CD14-positive monocyte (primary cell): ENCODE results near the gene PCED1B. TPM values are rescaled to one million over a fixed set of nuclear protein-coding genes. Genes with fewer than 3 reads are reported as not detected.
A peak's percentile ranks its signal among the peaks of the same experiment; 100 is the strongest.

Source experiments
- DNase-seq, 3 donors: peaks; one replicate each; pipeline ENCODE4 v3.0.0-alpha.2; 2011 to 2022
- H2AFZ ChIP-seq: 2 replicates; pipeline ENCODE4 v1.6.0; 2012; ENCODE audit warnings: mild to moderate bottlenecking, low read depth, low read length, inconsistent platforms; ENCODE audit not compliant: insufficient read depth, poor library complexity, severe bottlenecking
- H3K27ac ChIP-seq, 2 donors: 1 replicate in 1 of 2; 2 replicates in 1 of 2; pipeline ENCODE4 v1.5.1; 2012 to 2013; ENCODE audit warnings: low read length in 2 of 2, control low read depth in 1 of 2, inconsistent platforms in 1 of 2, low read depth in 1 of 2, mild to moderate bottlenecking in 1 of 2
- H3K27me3 ChIP-seq, 2 donors: one replicate each; pipeline versions ENCODE4 v1.6.0 to v1.6.1; 2011 to 2013; ENCODE audit warnings: low read length in 2 of 2; ENCODE audit not compliant: control insufficient read depth in 2 of 2, insufficient read depth in 2 of 2
- H3K36me3 ChIP-seq, 2 donors: replicated peaks in 1 of 2; 1 replicate in 1 of 2; 2 replicates in 1 of 2; pipeline versions ENCODE4 v1.5.1 to v1.6.1; 2012 to 2013; ENCODE audit warnings: low read length in 2 of 2, control low read depth in 1 of 2, inconsistent platforms in 1 of 2, mild to moderate bottlenecking in 1 of 2; ENCODE audit not compliant: insufficient read depth in 2 of 2, control insufficient read depth in 1 of 2
- H3K4me1 ChIP-seq, 2 donors: 1 replicate in 1 of 2; 2 replicates in 1 of 2; pipeline versions ENCODE4 v1.5.1 to v1.6.1; 2012 to 2013; ENCODE audit warnings: low read length in 2 of 2, control low read depth in 1 of 2, inconsistent platforms in 1 of 2, mild to moderate bottlenecking in 1 of 2, moderate library complexity in 1 of 2; ENCODE audit not compliant: insufficient read depth in 2 of 2, control insufficient read depth in 1 of 2
- H3K4me2 ChIP-seq: replicated peaks from 2 replicates; pipeline ENCODE3; 2012; ENCODE audit warnings: low read length, moderate library complexity, mild to moderate bottlenecking; ENCODE audit not compliant: poor library complexity, severe bottlenecking; ENCODE audit errors: extremely low read depth
- H3K4me3 ChIP-seq, 3 experiments: fragments of 200-600 bp in 1 of 3; sonication (generic) in 1 of 3; replicated peaks in 1 of 3; 1 replicate in 2 of 3; 2 replicates in 1 of 3; pipeline ENCODE4 v1.5.1; 2011 to 2013; ENCODE audit warnings: low read length in 3 of 3, mild to moderate bottlenecking in 3 of 3, control low read depth in 2 of 3, low read depth in 2 of 3, inconsistent platforms in 1 of 3, moderate library complexity in 1 of 3
- H3K79me2 ChIP-seq: 2 replicates; pipeline ENCODE4 v1.6.0; 2012; ENCODE audit warnings: mild to moderate bottlenecking, control low read depth, inconsistent platforms, low read length, moderate library complexity; ENCODE audit not compliant: insufficient read depth
- H3K9ac ChIP-seq: 2 replicates; pipeline ENCODE4 v1.6.0; 2017; ENCODE audit warnings: low read length, mild to moderate bottlenecking; ENCODE audit not compliant: insufficient read depth, poor library complexity, severe bottlenecking
- H3K9me3 ChIP-seq, 2 donors: replicated peaks in 1 of 2; 1 replicate in 1 of 2; 2 replicates in 1 of 2; pipeline versions ENCODE4 v1.5.1 to v1.6.1; 2012 to 2013; ENCODE audit warnings: low read length in 2 of 2, control low read depth in 1 of 2; ENCODE audit not compliant: control insufficient read depth in 1 of 2, insufficient read depth in 1 of 2
- H4K20me1 ChIP-seq: 2 replicates; pipeline ENCODE4 v1.6.0; 2012; ENCODE audit warnings: mild to moderate bottlenecking, low read length, control low read depth, moderate library complexity; ENCODE audit not compliant: insufficient read depth
- H3K27ac Mint-ChIP-seq, 7 donors: one replicate each; pipeline ENCODE4 v1.8.0; 2020; ENCODE audit warnings: mild to moderate bottlenecking in 7 of 7, mixed read lengths in 7 of 7, moderate library complexity in 6 of 7, inconsistent platforms in 2 of 7
- H3K27me3 Mint-ChIP-seq, 3 donors: one replicate each; pipeline ENCODE4 v1.8.0; 2021 to 2022; ENCODE audit warnings: low read depth in 3 of 3, mild to moderate bottlenecking in 3 of 3, mixed read lengths in 3 of 3, moderate library complexity in 3 of 3, inconsistent platforms in 1 of 3
- H3K36me3 Mint-ChIP-seq, 2 donors: one replicate each; pipeline ENCODE4 v1.8.0; 2020; ENCODE audit warnings: mixed read lengths in 2 of 2, inconsistent platforms in 1 of 2, mild to moderate bottlenecking in 1 of 2
- H3K4me1 Mint-ChIP-seq: one replicate; pipeline ENCODE4 v1.8.0; 2020; ENCODE audit warnings: mild to moderate bottlenecking, mixed read lengths
- H3K4me3 Mint-ChIP-seq, 2 donors: one replicate each; pipeline ENCODE4 v1.8.0; 2020; ENCODE audit warnings: mild to moderate bottlenecking in 2 of 2, mixed read lengths in 2 of 2, moderate library complexity in 1 of 2
- H3K9me3 Mint-ChIP-seq, 7 donors: one replicate each; pipeline ENCODE4 v1.8.0; 2020 to 2022; ENCODE audit warnings: mixed read lengths in 7 of 7, mild to moderate bottlenecking in 6 of 7, moderate library complexity in 6 of 7, inconsistent platforms in 2 of 7
- CTCF ChIP-seq: fragments of 200-600 bp; IDR thresholded peaks from one replicate; pipeline ENCODE4 v1.8.0; 2022; ENCODE audit warnings: antibody characterized with exemption, mild to moderate bottlenecking
- WGBS: methylation state at CpG from one replicate; pipeline ENCODE4 v1.1.5; 2013; ENCODE audit warnings: missing lambda C conversion rate; ENCODE audit not compliant: insufficient coverage; 5-methylcytosine and 5-hydroxymethylcytosine counted together
- intact Hi-C, 2 donors: fragments of 100-400 bp; cut with micrococcal nuclease; formaldehyde crosslinking; loops; one replicate each; pipeline versions ENCODE4 v1.15.0 to v1.15.1; 2023
- polyA plus RNA-seq, 3 donors: library from polyadenylated mRNA; depleted of rRNA in 1 of 3; unstranded in 2 of 3; stranded (reverse) in 1 of 3; fragments of 300-500 nt in 2 of 3; fragments of >200 nt in 1 of 3; fragmentation: Illumina TruSeq in 2 of 3; gene quantifications; 1 replicate in 2 of 3; 2 replicates in 1 of 3; pipeline ENCODE4 v1.2.3, GENCODE V29; 2012 to 2021

Gene PCED1B
- polyA plus RNA-seq, 3 donors, result 0.10 to 0.65 TPM; not detected in 1

- WGBS, result no CpG with 5 or more reads among the region's 5 CpGs
- Mint-ChIP-seq H3K9me3 (peaks cover 0 to 6% (median 0%) of the 10 kb centered on the region in 7 donors), H3K4me1 (peaks cover 38% of the 10 kb centered on the region), H3K4me3 (no peak overlapping the region), H3K36me3 (peaks cover 25 to 28% of the 10 kb centered on the region in 2 donors), H3K27me3 (peaks cover 0 to 2% (median 0%) of the 10 kb centered on the region in 3 donors), H3K27ac (peak overlapping the region; percentile 83 to 90 (median 86))
- H2AFZ ChIP-seq, result no peak overlapping the region
- H3K9me3 ChIP-seq, result no peaks in the 10 kb centered on the region
- TF ChIP-seq CTCF, result no peak
- no peaks in the 10 kb centered on the region for H4K20me1 ChIP-seq
- no peaks in the 10 kb centered on the region for H3K27me3 ChIP-seq
- H3K36me3 ChIP-seq, result peaks cover 0 to 13% of the 10 kb centered on the region in 2 donors
- H3K9ac ChIP-seq, result no peak overlapping the region
- peaks cover 32 to 36% of the 10 kb centered on the region in 2 donors for H3K4me1 ChIP-seq
- DNase-seq, result no peak
- H3K27ac ChIP-seq, result peak overlapping the region; percentile 19 to 69
- intact Hi-C loops, result loop anchor here in 1 of 2 donors (5.0 to 10.0 kb wide), 2 partner anchors 71 to 198 kb away; no protein-coding TSS in a partner anchor
- H3K4me3 ChIP-seq, result peak overlapping the region in 1 of 3 experiments; percentile 19
- H3K79me2 ChIP-seq, result peaks cover 4% of the 10 kb centered on the region
- peak overlapping the region; percentile 46 for H3K4me2 ChIP-seq
These were observed 127.3 kb downstream of the PCED1B start for GRCh38 chr12:47206450-47207339.

DNA sequence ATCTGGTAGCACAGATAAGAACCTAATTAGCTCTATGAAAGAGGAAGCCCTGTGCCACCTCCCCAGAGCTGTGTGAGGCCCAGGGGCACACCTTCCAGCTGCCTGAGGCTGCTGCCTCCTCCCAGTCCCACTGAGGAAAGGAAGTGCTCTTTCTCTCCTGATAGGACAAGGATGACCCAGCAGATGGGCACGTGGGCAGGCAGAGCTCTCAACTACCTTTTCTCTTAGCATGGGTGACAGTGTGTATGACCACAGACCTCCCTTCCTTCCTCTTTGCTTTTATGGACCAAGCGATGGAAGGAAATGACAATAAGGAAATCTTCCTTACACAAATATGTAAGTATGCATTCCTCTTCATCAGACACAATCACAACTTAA is 127.9 kb downstream of the PCED1B start:
- Histone ChIP-seq H3K27me3 (no peaks in the 10 kb centered on the region), H3K4me2 (peak overlapping the region; percentile 46), H3K36me3 (peaks cover 0 to 13% of the 10 kb centered on the region in 2 donors), H3K9me3 (no peaks in the 10 kb centered on the region), H3K27ac (peak overlapping the region; percentile 19 to 69), H4K20me1 (no peaks in the 10 kb centered on the region), H3K4me1 (peaks cover 37 to 41% of the 10 kb centered on the region in 2 donors), H3K79me2 (peaks cover 6% of the 10 kb centered on the region), H3K9ac (no peak overlapping the region), H2AFZ (no peak overlapping the region), H3K4me3 (peak overlapping the region in 1 of 3 experiments; percentile 19)
- WGBS, result no CpG with 5 or more reads among the region's 2 CpGs
- Mint-ChIP-seq H3K4me3 (peak overlapping the region; percentile 12 to 53), H3K9me3 (peaks cover 0 to 6% (median 0%) of the 10 kb centered on the region in 7 donors), H3K4me1 (peaks cover 42% of the 10 kb centered on the region), H3K27me3 (peaks cover 0 to 2% (median 0%) of the 10 kb centered on the region in 3 donors), H3K36me3 (peaks cover 27 to 28% of the 10 kb centered on the region in 2 donors), H3K27ac (peak overlapping the region; percentile 83 to 93 (median 86))
- DNase-seq, result peak; percentile 80 to 90 (median 85)
- intact Hi-C loops, result loop anchor here in 1 of 2 donors (5.0 to 10.0 kb wide), 2 partner anchors 70 to 197 kb away; no protein-coding TSS in a partner anchor
- no peak for TF ChIP-seq CTCF
